ENCODE results near the gene RUNDC1.

Gene RUNDC1

GRCh38 chr17:43034894-43035293, 54.5 kb downstream of the RUNDC1 start (continued):
- no peak for TF ChIP-seq PBX3 (CRISPR knock-in tag; IDR thresholded peaks at IDR 0.05)
- TF ChIP-seq ZNF174 (tag by site-specific recombination; IDR thresholded peaks at IDR 0.05): no peak
- TF ChIP-seq ZNF391 (tag by site-specific recombination; IDR thresholded peaks at IDR 0.05; ENCODE audit: borderline replicate concordance, low read depth): no peak
- TF ChIP-seq ZNF768 (tag by site-specific recombination; IDR thresholded peaks at IDR 0.05): 0 out of 2 replicates have a peak, but pooled peaks have one; percentile 83
- no peak for TF ChIP-seq ZNF362 (tag by site-specific recombination; IDR thresholded peaks at IDR 0.05)
- no peak for TF ChIP-seq HOXD13 (CRISPR knock-in tag; IDR thresholded peaks at IDR 0.05; ENCODE audit: borderline replicate concordance)

GRCh38 chr17:43039646-43040045, 59.3 kb downstream of the RUNDC1 start:
- Histone ChIP-seq H3K27ac (ENCODE audit: extremely low read depth, low read depth, low read length) (no peak overlapping the region), H3K4me1 (ENCODE audit: control insufficient read depth, insufficient read depth, low read length) (peaks cover under 1% of the 10 kb centered on the region; the same call in 1 of the 2 replicates), H3K9me3 (ENCODE audit: control insufficient read depth, insufficient read depth, low read depth, low read length) (no peaks in the 10 kb centered on the region), H3K4me3 (ENCODE audit: low read depth, low read length) (no peak overlapping the region), H3K36me3 (ENCODE audit: control insufficient read depth in 2 of 2, insufficient read depth in 1 of 2, low read length in 2 of 2) (peaks cover 6 to 29% of the 10 kb centered on the region in 2 experiments)
- CTCF ChIA-PET: no interaction called here
- no peak for TF ChIP-seq ZFP41 (tag by site-specific recombination; IDR thresholded peaks at IDR 0.05; ENCODE audit: borderline replicate concordance)
- TF ChIP-seq PRDM1 (tag by site-specific recombination; IDR thresholded peaks at IDR 0.05): no peak
- TF ChIP-seq PRDM4 (tag by site-specific recombination; IDR thresholded peaks at IDR 0.05): no peak
- no peak for TF ChIP-seq SCRT2 (tag by site-specific recombination; IDR thresholded peaks at IDR 0.05)
- TF ChIP-seq ZSCAN16 (tag by site-specific recombination; IDR thresholded peaks at IDR 0.05): no peak
- no peak for TF ChIP-seq ZNF473 (tag by site-specific recombination; IDR thresholded peaks at IDR 0.05)
- no peak for TF ChIP-seq ZNF157 (tag by site-specific recombination; IDR thresholded peaks at IDR 0.05)
- TF ChIP-seq, protein P1, sequence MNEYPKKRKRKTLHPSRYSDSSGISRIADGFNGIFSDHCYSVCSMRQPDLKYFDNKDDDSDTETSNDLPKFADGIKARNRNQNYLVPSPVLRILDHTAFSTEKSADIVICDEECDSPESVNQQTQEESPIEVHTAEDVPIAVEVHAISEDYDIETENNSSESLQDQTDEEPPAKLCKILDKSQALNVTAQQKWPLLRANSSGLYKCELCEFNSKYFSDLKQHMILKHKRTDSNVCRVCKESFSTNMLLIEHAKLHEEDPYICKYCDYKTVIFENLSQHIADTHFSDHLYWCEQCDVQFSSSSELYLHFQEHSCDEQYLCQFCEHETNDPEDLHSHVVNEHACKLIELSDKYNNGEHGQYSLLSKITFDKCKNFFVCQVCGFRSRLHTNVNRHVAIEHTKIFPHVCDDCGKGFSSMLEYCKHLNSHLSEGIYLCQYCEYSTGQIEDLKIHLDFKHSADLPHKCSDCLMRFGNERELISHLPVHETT (tag by site-specific recombination; IDR thresholded peaks at IDR 0.05): no peak
- no peak for TF ChIP-seq IKZF3 (tag by site-specific recombination; IDR thresholded peaks at IDR 0.05)
- no peak for TF ChIP-seq SETDB1 (IDR thresholded peaks at IDR 0.05; ENCODE audit: insufficient read length, low read length)
- no peak for TF ChIP-seq TCF7L2 (IDR thresholded peaks at IDR 0.05; ENCODE audit: borderline replicate concordance, low read depth, low read length)
- TF ChIP-seq ZNF529 (tag by site-specific recombination; IDR thresholded peaks at IDR 0.05; ENCODE audit: insufficient replicate concordance): no peak
- no peak for TF ChIP-seq ZNF843 (tag by site-specific recombination; IDR thresholded peaks at IDR 0.05)
- no peak for TF ChIP-seq ZNF585B (tag by site-specific recombination; IDR thresholded peaks at IDR 0.05)
- no peak for TF ChIP-seq ZNF544 (tag by site-specific recombination; IDR thresholded peaks at IDR 0.05)
- no peak for TF ChIP-seq KLF8 (tag by site-specific recombination; IDR thresholded peaks at IDR 0.05)
- POLR2A ChIA-PET: interaction anchor here (0.5 kb wide), 1 partner anchor 70 kb away, joined by 5 read pairs; no protein-coding TSS in a partner anchor

All from HEK293 (cell line).